Measurements from ENCODE around the gene PNMT. TPM values are rescaled to one million over a fixed set of nuclear protein-coding genes. Genes with fewer than 3 reads are reported as not detected.

Gene PNMT
- total and polyA plus RNA-seq, 2 donors (not counting 3 experiments of a cell fraction or from before 2014, with no cell fraction given): 0.11 TPM; not detected in 1

- no peak overlapping the region for H2AFZ ChIP-seq (ENCODE audit: low read depth, low read length)
- TF ChIP-seq, protein P1, sequence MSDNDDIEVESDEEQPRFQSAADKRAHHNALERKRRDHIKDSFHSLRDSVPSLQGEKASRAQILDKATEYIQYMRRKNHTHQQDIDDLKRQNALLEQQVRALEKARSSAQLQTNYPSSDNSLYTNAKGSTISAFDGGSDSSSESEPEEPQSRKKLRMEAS (IDR thresholded peaks at IDR 0.05; ENCODE audit: insufficient read depth, insufficient read length): no peak
- TF ChIP-seq MYC (IDR thresholded peaks at IDR 0.05; ENCODE audit: low read depth, low read length): no peak
- H3K4me1 ChIP-seq (ENCODE audit: control insufficient read depth, extremely low read depth, insufficient read depth, low read length): peaks cover 14% of the 10 kb centered on the region
- no peak overlapping the region for H3K4me3 ChIP-seq (replicated peaks in 1 of 3; ENCODE audit: insufficient read depth in 1 of 3, low read depth in 1 of 3, low read length in 3 of 3)
- peaks cover 9 to 15% of the 10 kb centered on the region in 2 experiments for H3K27me3 ChIP-seq (ENCODE audit: control insufficient read depth in 2 of 2, insufficient read depth in 2 of 2, low read length in 2 of 2)
- CTCF ChIA-PET: interaction anchor here (0.9 to 6.4 kb wide), 10 partner anchors 11 to 91 kb away, joined by 3 to 141 read pairs (median 6); partner anchors contain the start of gene ERBB2
- POLR2A ChIA-PET: no interaction called here
- no peaks in the 10 kb centered on the region for H3K9me1 ChIP-seq (replicated peaks; ENCODE audit: control insufficient read depth, extremely low read depth, insufficient read depth, low read length)
- peaks cover 16% of the 10 kb centered on the region for H3K79me2 ChIP-seq (ENCODE audit: control insufficient read depth, insufficient read depth, low read length)
- dilution Hi-C loops (cut with MboI; ENCODE audit: extremely low pct_ligation_motif_present, low sequenced_read_pairs): loop anchor here (10.0 kb wide), 1 partner anchor 109 kb away; no protein-coding TSS in a partner anchor
- intact Hi-C loops (cut with micrococcal nuclease): loop anchor here (5.0 kb wide), 1 partner anchor 117 kb away; no protein-coding TSS in a partner anchor
- DNase-seq (ENCODE audit: low read depth, low spot score) (no peak), FAIRE-seq (no peak)
- H3K9ac ChIP-seq (replicated peaks; ENCODE audit: extremely low read depth, insufficient read depth, low read length): no peak overlapping the region
- H3K9me3 ChIP-seq (replicated peaks; ENCODE audit: control insufficient read depth, insufficient read depth, low read length): no peaks in the 10 kb centered on the region
- H3K4me2 ChIP-seq (ENCODE audit: insufficient read depth, low read length): no peak overlapping the region
- H3K27ac ChIP-seq (ENCODE audit: insufficient read depth, low read depth, low read length): no peak overlapping the region
- no TSS peak for BruUV-seq (replicated peaks)
- H4K20me1 ChIP-seq (replicated peaks; ENCODE audit: control insufficient read depth, extremely low read depth, insufficient read depth, low read length): no peaks in the 10 kb centered on the region
- no peaks in the 10 kb centered on the region for H3K36me3 ChIP-seq (ENCODE audit: control insufficient read depth in 2 of 2, extremely low read depth in 1 of 2, insufficient read depth in 2 of 2, low read length in 2 of 2)
These were observed 32.6 kb upstream of the PNMT start for GRCh38 chr17:39635614-39636176.

GRCh38 chr17:39636587-39636926 is 31.7 kb upstream of the PNMT start:
- peak overlapping the region; percentile 95 for H2AFZ ChIP-seq (ENCODE audit: low read depth, low read length)
- no peaks in the 10 kb centered on the region for H3K9me3 ChIP-seq (replicated peaks; ENCODE audit: control insufficient read depth, insufficient read depth, low read length)
- ChIA-PET POLR2A (no interaction called here), CTCF (interaction anchor here (1.0 to 2.0 kb wide), 2 partner anchors 15 to 32 kb away, joined by 3 to 19 read pairs; partner anchors contain the start of gene PNMT)
- peaks cover 14% of the 10 kb centered on the region for H3K4me1 ChIP-seq (ENCODE audit: control insufficient read depth, extremely low read depth, insufficient read depth, low read length)
- H4K20me1 ChIP-seq (replicated peaks; ENCODE audit: control insufficient read depth, extremely low read depth, insufficient read depth, low read length): no peaks in the 10 kb centered on the region
- FAIRE-seq (no peak), DNase-seq (ENCODE audit: low read depth, low spot score) (no peak)
- no peaks in the 10 kb centered on the region for H3K36me3 ChIP-seq (ENCODE audit: control insufficient read depth in 2 of 2, extremely low read depth in 1 of 2, insufficient read depth in 2 of 2, low read length in 2 of 2)
- dilution Hi-C loops (cut with MboI; ENCODE audit: extremely low pct_ligation_motif_present, low sequenced_read_pairs) (loop anchor here (10.0 kb wide), 1 partner anchor 108 kb away; no protein-coding TSS in a partner anchor), intact Hi-C loops (cut with micrococcal nuclease) (loop anchor here (5.0 kb wide), 1 partner anchor 116 kb away; no protein-coding TSS in a partner anchor)
- peaks cover 3 to 8% of the 10 kb centered on the region in 2 experiments for H3K27me3 ChIP-seq (ENCODE audit: control insufficient read depth in 2 of 2, insufficient read depth in 2 of 2, low read length in 2 of 2)
- no peak for TF ChIP-seq EZH2 (IDR thresholded peaks at IDR 0.05; ENCODE audit: borderline replicate concordance, low read depth, low read length, severe bottlenecking)
- TF ChIP-seq, protein P2, sequence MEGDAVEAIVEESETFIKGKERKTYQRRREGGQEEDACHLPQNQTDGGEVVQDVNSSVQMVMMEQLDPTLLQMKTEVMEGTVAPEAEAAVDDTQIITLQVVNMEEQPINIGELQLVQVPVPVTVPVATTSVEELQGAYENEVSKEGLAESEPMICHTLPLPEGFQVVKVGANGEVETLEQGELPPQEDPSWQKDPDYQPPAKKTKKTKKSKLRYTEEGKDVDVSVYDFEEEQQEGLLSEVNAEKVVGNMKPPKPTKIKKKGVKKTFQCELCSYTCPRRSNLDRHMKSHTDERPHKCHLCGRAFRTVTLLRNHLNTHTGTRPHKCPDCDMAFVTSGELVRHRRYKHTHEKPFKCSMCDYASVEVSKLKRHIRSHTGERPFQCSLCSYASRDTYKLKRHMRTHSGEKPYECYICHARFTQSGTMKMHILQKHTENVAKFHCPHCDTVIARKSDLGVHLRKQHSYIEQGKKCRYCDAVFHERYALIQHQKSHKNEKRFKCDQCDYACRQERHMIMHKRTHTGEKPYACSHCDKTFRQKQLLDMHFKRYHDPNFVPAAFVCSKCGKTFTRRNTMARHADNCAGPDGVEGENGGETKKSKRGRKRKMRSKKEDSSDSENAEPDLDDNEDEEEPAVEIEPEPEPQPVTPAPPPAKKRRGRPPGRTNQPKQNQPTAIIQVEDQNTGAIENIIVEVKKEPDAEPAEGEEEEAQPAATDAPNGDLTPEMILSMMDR (IDR thresholded peaks at IDR 0.05; ENCODE audit: extremely low read depth in 1 of 2, insufficient read depth in 1 of 2, low read depth in 1 of 2, low read length in 2 of 2): no peak
- TF ChIP-seq POLR2A (IDR thresholded peaks at IDR 0.05; ENCODE audit: low read depth, low read length): no peak
- H3K9ac ChIP-seq (replicated peaks; ENCODE audit: extremely low read depth, insufficient read depth, low read length): peak overlapping the region; percentile 83
- peak overlapping the region; percentile 81 for H3K4me2 ChIP-seq (ENCODE audit: insufficient read depth, low read length)
- H3K27ac ChIP-seq (ENCODE audit: insufficient read depth, low read depth, low read length): no peak overlapping the region
- BruUV-seq (replicated peaks): TSS peak; percentile 77
- H3K9me1 ChIP-seq (replicated peaks; ENCODE audit: control insufficient read depth, extremely low read depth, insufficient read depth, low read length): no peaks in the 10 kb centered on the region
- peaks cover 16% of the 10 kb centered on the region for H3K79me2 ChIP-seq (ENCODE audit: control insufficient read depth, insufficient read depth, low read length)
- peak overlapping the region in 2 of 3 experiments; percentile 91 to 96 for H3K4me3 ChIP-seq (replicated peaks in 1 of 3; ENCODE audit: insufficient read depth in 1 of 3, low read depth in 1 of 3, low read length in 3 of 3)

Data from endothelial cell of umbilical vein (primary cell).